Measurements from ENCODE around the gene RABGAP1L. TPM values are rescaled to one million over a fixed set of nuclear protein-coding genes. Genes with fewer than 3 reads are reported as not detected.
"Not testable (repeated sequence)": the region's sequence is repeated elsewhere in the genome, so short reads cannot be mapped to it uniquely, and the experiment has no call there.

The RABGAP1L gene
- total RNA-seq, 4 donors from 2014 or later, result 39.3 to 101 (median 63.7) TPM

- intact Hi-C loops (cut with DNase I), result no loop called here
- WGBS, result 100% methylated on average over 1 of the region's 1 CpG
- Histone ChIP-seq H3K36me3 (no peaks in the 10 kb centered on the region), H3K9me3 (peaks cover 0 to 9% (median 2%) of the 10 kb centered on the region in 4 donors), H3K4me1 (no peaks in the 10 kb centered on the region), H3K27me3 (no peaks in the 10 kb centered on the region), H3K4me3 (no peak overlapping the region), H3K27ac (replicated peaks in 1 of 4) (no peak overlapping the region)
- TF ChIP-seq EP300 (IDR thresholded peaks at IDR 0.05), result no peak
- TF ChIP-seq CTCF (IDR thresholded peaks at IDR 0.05), result no peak
- TF ChIP-seq POLR2AphosphoS5 (IDR thresholded peaks at IDR 0.05), result no peak
- TF ChIP-seq POLR2A (IDR thresholded peaks at IDR 0.05; ENCODE audit: low read depth), result no peak
- DNase-seq (ENCODE audit: extremely low spot score), result no peak
Observed at GRCh38 chr1:174583316-174583715, 424.0 kb downstream of the RABGAP1L start.

- no peak overlapping the region for H3K4me3 ChIP-seq
- intact Hi-C loops (cut with DNase I), result no loop called here
- H3K9me3 ChIP-seq, result peaks cover 0 to 17% (median 5%) of the 10 kb centered on the region in 4 donors
- H3K27ac ChIP-seq (replicated peaks in 1 of 4), result no peak overlapping the region
- H3K27me3 ChIP-seq, result no peaks in the 10 kb centered on the region
- no peaks in the 10 kb centered on the region for H3K4me1 ChIP-seq
- TF ChIP-seq EP300 (IDR thresholded peaks at IDR 0.05) (no peak), CTCF (IDR thresholded peaks at IDR 0.05) (no peak), POLR2A (IDR thresholded peaks at IDR 0.05; ENCODE audit: low read depth) (no peak), POLR2AphosphoS5 (IDR thresholded peaks at IDR 0.05) (no peak)
- DNase-seq (ENCODE audit: extremely low spot score), result no peak
- H3K36me3 ChIP-seq, result no peaks in the 10 kb centered on the region
- 93% methylated on average over 1 of the region's 1 CpG for WGBS
Observed at GRCh38 chr1:174584071-174584470, 424.8 kb downstream of the RABGAP1L start.

GRCh38 chr1:174588618-174589017 lies 429.3 kb downstream of the RABGAP1L start:
- DNase-seq (ENCODE audit: extremely low spot score); intact Hi-C loops (cut with DNase I): not testable (repeated sequence)

GRCh38 chr1:174605198-174605597 lies 445.9 kb downstream of the RABGAP1L start:
- Histone ChIP-seq H3K4me3 (no peak overlapping the region), H3K27ac (replicated peaks in 1 of 4) (no peak overlapping the region), H3K36me3 (peaks cover 0 to 10% (median 4%) of the 10 kb centered on the region in 4 donors), H3K4me1 (no peaks in the 10 kb centered on the region), H3K27me3 (no peaks in the 10 kb centered on the region), H3K9me3 (no peaks in the 10 kb centered on the region)
- intact Hi-C loops (cut with DNase I), result no loop called here
- no peak for DNase-seq (ENCODE audit: extremely low spot score)
- TF ChIP-seq EP300 (IDR thresholded peaks at IDR 0.05), result no peak
- no peak for TF ChIP-seq CTCF (IDR thresholded peaks at IDR 0.05)
- no peak for TF ChIP-seq POLR2AphosphoS5 (IDR thresholded peaks at IDR 0.05)
- TF ChIP-seq POLR2A (IDR thresholded peaks at IDR 0.05; ENCODE audit: low read depth), result no peak
- WGBS, result 89% methylated on average over 1 of the region's 1 CpG

More at GRCh38 chr1:174588618-174589017, 429.3 kb downstream of the RABGAP1L start:
- H3K4me1 ChIP-seq; H3K4me3 ChIP-seq; H3K36me3 ChIP-seq; H3K27ac ChIP-seq (replicated peaks in 1 of 4); H3K27me3 ChIP-seq: not testable (repeated sequence)
- H3K9me3 ChIP-seq, result peaks cover 0 to 18% (median 7%) of the 10 kb centered on the region in 4 donors

- Histone ChIP-seq H3K4me1 (no peaks in the 10 kb centered on the region), H3K27ac (replicated peaks in 1 of 4) (no peak overlapping the region), H3K27me3 (no peaks in the 10 kb centered on the region), H3K9me3 (no peaks in the 10 kb centered on the region), H3K36me3 (peaks cover 0 to 10% (median 4%) of the 10 kb centered on the region in 4 donors), H3K4me3 (no peak overlapping the region)
- intact Hi-C loops (cut with DNase I), result no loop called here
- no peak for DNase-seq (ENCODE audit: extremely low spot score)
- WGBS, result 93% methylated on average over 2 of the region's 2 CpGs
- TF ChIP-seq POLR2A (IDR thresholded peaks at IDR 0.05; ENCODE audit: low read depth) (no peak), CTCF (IDR thresholded peaks at IDR 0.05) (no peak), POLR2AphosphoS5 (IDR thresholded peaks at IDR 0.05) (no peak)
Observed at GRCh38 chr1:174606471-174606870, 447.2 kb downstream of the RABGAP1L start.

GRCh38 chr1:174617905-174618304 lies 458.6 kb downstream of the RABGAP1L start:
- intact Hi-C loops (cut with DNase I); DNase-seq (ENCODE audit: extremely low spot score); H3K27ac ChIP-seq (replicated peaks in 1 of 4); H3K9me3 ChIP-seq; H3K4me1 ChIP-seq; H3K4me3 ChIP-seq; H3K27me3 ChIP-seq; H3K36me3 ChIP-seq: not testable (repeated sequence)
- 90% methylated on average over 10 of the region's 12 CpGs for WGBS
